Limb (tissue), 2 donors: Measurements from ENCODE around the gene CCM2.

Experiments
- DNase-seq, 2 donors: peaks; one replicate each; pipeline ENCODE4 v3.0.0-alpha.2; 2016; ENCODE audit errors: extremely low spot score in 2 of 2

The CCM2 gene

GRCh38 chr7:45122975-45123860 is 123.2 kb downstream of the CCM2 start:
- no peak for DNase-seq

- no peak for DNase-seq
Measured at GRCh38 chr7:45123913-45124710, 124.1 kb downstream of the CCM2 start.

GRCh38 chr7:45125193-45125904 is 125.3 kb downstream of the CCM2 start:
- DNase-seq, result no peak
